ENCODE data around the gene SOX15. TPM values are rescaled to one million over a fixed set of nuclear protein-coding genes. Genes with fewer than 3 reads are reported as not detected.

Gene SOX15
- total RNA-seq, 4 donors from 2014 or later, result 0.56 to 0.95 (median 0.72) TPM; not detected in 1

- TF ChIP-seq CTCF (IDR thresholded peaks at IDR 0.05), result no peak
- DNase-seq (ENCODE audit: low spot score), result no peak
- no peak for ATAC-seq (ENCODE audit: low FRiP score)
Measured at GRCh38 chr17:7556627-7557026, 33.3 kb downstream of the SOX15 start.

GRCh38 chr17:7555320-7555948 is 34.5 kb downstream of the SOX15 start:
- no peak for TF ChIP-seq CTCF (IDR thresholded peaks at IDR 0.05)
- DNase-seq (ENCODE audit: low spot score), result no peak
- no peak for ATAC-seq (ENCODE audit: low FRiP score)

- no peak for TF ChIP-seq CTCF (IDR thresholded peaks at IDR 0.05)
- DNase-seq (ENCODE audit: low spot score), result no peak
- ATAC-seq (ENCODE audit: low FRiP score), result no peak
Measured at GRCh38 chr17:7553356-7553755, 36.5 kb downstream of the SOX15 start.

- ATAC-seq (ENCODE audit: low FRiP score) (no peak), DNase-seq (ENCODE audit: low spot score) (no peak)
- TF ChIP-seq CTCF (IDR thresholded peaks at IDR 0.05), result no peak
Measured at GRCh38 chr17:7552621-7553051, 37.3 kb downstream of the SOX15 start.

- no peak for ATAC-seq (ENCODE audit: low FRiP score)
Measured at GRCh38 chr17:7551396-7551795, 38.5 kb downstream of the SOX15 start.

GRCh38 chr17:7550344-7550743 is 39.5 kb downstream of the SOX15 start:
- no peak for TF ChIP-seq CTCF (IDR thresholded peaks at IDR 0.05)
- no peak for ATAC-seq (ENCODE audit: low FRiP score)
- no peak for DNase-seq (ENCODE audit: low spot score)

More at GRCh38 chr17:7551396-7551795, 38.5 kb downstream of the SOX15 start:
- no peak for DNase-seq (ENCODE audit: low spot score)
- TF ChIP-seq CTCF (IDR thresholded peaks at IDR 0.05), result no peak

- ATAC-seq (ENCODE audit: low FRiP score) (peak; percentile 37), DNase-seq (ENCODE audit: low spot score) (no peak)
- TF ChIP-seq CTCF (IDR thresholded peaks at IDR 0.05), result no peak
Measured at GRCh38 chr17:7549401-7550055, 40.4 kb downstream of the SOX15 start.

All from omental fat pad (tissue), 4 donors.